Upper lobe of left lung (tissue), 6 donors: ENCODE measurements around the gene IL1R1. TPM values are rescaled to one million over a fixed set of nuclear protein-coding genes. Genes with fewer than 3 reads are reported as not detected.

Source experiments
- ATAC-seq, 2 donors: fragments of 200-7000 bp; cut with Tn5 transposase; one replicate each; pipeline ENCODE4 v1.9.1; 2022; ENCODE audit warnings: mild to moderate bottlenecking in 2 of 2, moderate library complexity in 2 of 2; ENCODE audit not compliant: low FRiP score in 2 of 2
- DNase-seq, 2 donors: peaks; one replicate each; pipeline ENCODE4 v3.0.0-alpha.2; 2019 to 2020
- H3K27ac ChIP-seq, 4 donors: fragments of 200-600 bp; sonication (generic); one replicate each; pipeline ENCODE4 v1.5.1; 2016 to 2019
- H3K27me3 ChIP-seq, 4 donors: fragments of 200-600 bp; sonication (generic); one replicate each; pipeline ENCODE4 v1.5.1; 2017 to 2019
- H3K36me3 ChIP-seq, 4 donors: fragments of 200-600 bp; sonication (generic); one replicate each; pipeline ENCODE4 v1.5.1; 2016 to 2019
- H3K4me1 ChIP-seq, 4 donors: fragments of 200-600 bp; sonication (generic); one replicate each; pipeline ENCODE4 v1.5.1; 2018 to 2019
- H3K4me3 ChIP-seq, 4 donors: fragments of 200-600 bp; sonication (generic); one replicate each; pipeline ENCODE4 v1.5.1; 2017 to 2019; ENCODE audit warnings: mild to moderate bottlenecking in 2 of 4, moderate library complexity in 1 of 4
- H3K9me3 ChIP-seq, 4 donors: fragments of 200-600 bp; sonication (generic); one replicate each; pipeline ENCODE4 v1.5.1; 2018 to 2019
- CTCF ChIP-seq, 6 experiments: fragments of 450-650 bp in 4 of 6; fragments of 200-600 bp in 2 of 6; sonication (generic) in 2 of 6; IDR thresholded peaks; one replicate each; pipeline ENCODE4 v1.5.1; 2016 to 2019; ENCODE audit warnings: antibody characterized with exemption in 6 of 6
- EP300 ChIP-seq, 4 donors: sonication (generic); formaldehyde crosslinking; IDR thresholded peaks; one replicate each; pipeline ENCODE4 v1.5.1; 2017; ENCODE audit warnings: antibody characterized with exemption in 4 of 4, control low read depth in 2 of 4
- POLR2A ChIP-seq, 4 donors: fragments of 450-650 bp; IDR thresholded peaks; one replicate each; pipeline ENCODE4 v1.5.1; 2016 to 2017; ENCODE audit warnings: antibody characterized with exemption in 4 of 4, mild to moderate bottlenecking in 2 of 4
- POLR2AphosphoS5 ChIP-seq, 2 donors: sonication (generic); formaldehyde crosslinking; IDR thresholded peaks; one replicate each; pipeline ENCODE4 v1.5.1; 2017; ENCODE audit warnings: antibody characterized with exemption in 2 of 2
- WGBS, 2 donors: methylation state at CpG; one replicate each; pipeline ENCODE4 v1.1.5; 2017 to 2018; 5-methylcytosine and 5-hydroxymethylcytosine counted together
- total RNA-seq, 6 donors: library from RNA; depleted of rRNA in 4 of 6; stranded (reverse); fragments of >200 nt in 4 of 6; gene quantifications; one replicate each; pipeline versions ENCODE4 v1.1.0 to v1.2.1, GENCODE V29; 2016 to 2021
- donor health status: DM: no; HTN: no; CAD: no; lungs with moderate emphysema.
- donor health status: DM: no; HTN: yes; CAD: no; lungs with severe emphysema.

IL1R1 gene
- total RNA-seq, 6 donors from 2014 or later, result 48.2 to 148 (median 111) TPM

- H3K27me3 ChIP-seq, result no peaks in the 10 kb centered on the region
- DNase-seq (no peak), ATAC-seq (no peak)
- WGBS, 2 donors, result 62 to 67% methylated on average over 2 of the region's 2 CpGs
- TF ChIP-seq CTCF (IDR thresholded peaks at IDR 0.05) (no peak), POLR2A (IDR thresholded peaks at IDR 0.05) (no peak), EP300 (IDR thresholded peaks at IDR 0.05) (no peak), POLR2AphosphoS5 (IDR thresholded peaks at IDR 0.05) (no peak)
- H3K4me1 ChIP-seq, result peaks cover 0 to 12% (median 7%) of the 10 kb centered on the region in 4 donors
- no peak overlapping the region for H3K4me3 ChIP-seq
- H3K36me3 ChIP-seq, result peaks cover 0 to 3% (median 0%) of the 10 kb centered on the region in 4 donors
- H3K27ac ChIP-seq, result no peak overlapping the region
- H3K9me3 ChIP-seq, result no peaks in the 10 kb centered on the region
Observed at GRCh38 chr2:102184018-102184417, 41.5 kb downstream of the IL1R1 start.

- ATAC-seq (no peak), DNase-seq (no peak)
- Histone ChIP-seq H3K4me1 (peaks cover 0 to 12% (median 7%) of the 10 kb centered on the region in 4 donors), H3K27me3 (no peaks in the 10 kb centered on the region), H3K36me3 (no peaks in the 10 kb centered on the region), H3K27ac (no peak overlapping the region), H3K9me3 (no peaks in the 10 kb centered on the region), H3K4me3 (no peak overlapping the region)
- no peak for TF ChIP-seq EP300 (IDR thresholded peaks at IDR 0.05)
- TF ChIP-seq CTCF (IDR thresholded peaks at IDR 0.05), result no peak
- no peak for TF ChIP-seq POLR2AphosphoS5 (IDR thresholded peaks at IDR 0.05)
- no peak for TF ChIP-seq POLR2A (IDR thresholded peaks at IDR 0.05)
- WGBS, 2 donors, result 97 to 98% methylated on average over 1 of the region's 1 CpG
Observed at GRCh38 chr2:102184568-102184967, 42.0 kb downstream of the IL1R1 start.

- Histone ChIP-seq H3K36me3 (no peaks in the 10 kb centered on the region), H3K4me3 (no peak overlapping the region), H3K27me3 (no peaks in the 10 kb centered on the region), H3K4me1 (peaks cover 0 to 12% (median 7%) of the 10 kb centered on the region in 4 donors), H3K9me3 (no peaks in the 10 kb centered on the region), H3K27ac (no peak overlapping the region)
- WGBS, 2 donors, result 10 to 17% methylated on average over 2 of the region's 2 CpGs
- TF ChIP-seq POLR2AphosphoS5 (IDR thresholded peaks at IDR 0.05) (peak in 1 of 2 donors; percentile 37), EP300 (IDR thresholded peaks at IDR 0.05) (no peak), CTCF (IDR thresholded peaks at IDR 0.05) (peak; percentile 38 to 63 (median 47))
- no peak for DNase-seq
- no peak for ATAC-seq
Observed at GRCh38 chr2:102185347-102185746, 42.8 kb downstream of the IL1R1 start.

- TF ChIP-seq POLR2AphosphoS5 (IDR thresholded peaks at IDR 0.05) (no peak), CTCF (IDR thresholded peaks at IDR 0.05) (no peak), POLR2A (IDR thresholded peaks at IDR 0.05) (no peak), EP300 (IDR thresholded peaks at IDR 0.05) (no peak)
- Histone ChIP-seq H3K9me3 (no peaks in the 10 kb centered on the region), H3K27ac (peak within 1 kb of the TSS in 2 of 4 donors; percentile 42 to 68), H3K4me3 (peak within 1 kb of the TSS; percentile 28 to 59 (median 48)), H3K4me1 (peaks cover 0 to 10% (median 3%) of the 10 kb centered on the region in 4 donors), H3K27me3 (no peaks in the 10 kb centered on the region), H3K36me3 (no peaks in the 10 kb centered on the region)
- WGBS, 2 donors, result 67 to 75% methylated on average over 15 to 27 of the region's 36 CpGs
- peak; percentile 63 to 74 for ATAC-seq
- peak; percentile 31 to 86 for DNase-seq
Observed at GRCh38 chr2:102186791-102187495, 44.4 kb downstream of the IL1R1 start, which contains the start of gene IL1RL2. TSS of gene IL1RL2 (plus strand) at chr2:102187023. CDS start at chr2:102187868, 845 bp downstream.
